ENCODE data around the gene UBE2S. TPM values are rescaled to one million over a fixed set of nuclear protein-coding genes. Genes with fewer than 3 reads are reported as not detected.

The UBE2S gene
- total RNA-seq, 1 donor from 2014 or later, result 77.0 TPM

GRCh38 chr19:55385724-55386492, 21.7 kb downstream of the UBE2S start, which contains the start of gene RPL28:
RPL28 (plus strand) TSS chr19:55385932; CDS start chr19:55386358, 426 bp downstream.
- no peaks in the 10 kb centered on the region for H3K27me3 Mint-ChIP-seq (ENCODE audit: low read depth)
- H3K27ac Mint-ChIP-seq, result peak within 1 kb of the TSS; percentile 97
- DNase-seq (ENCODE audit: low spot score in 2 of 2, unreplicated experiment in 2 of 2), result peak; percentile 90 to 99
- H3K9me3 Mint-ChIP-seq, result no peaks in the 10 kb centered on the region
- H3K4me3 Mint-ChIP-seq, result peak within 1 kb of the TSS; percentile 99
- H3K4me1 Mint-ChIP-seq, result peaks cover 55% of the 10 kb centered on the region
- H3K36me3 Mint-ChIP-seq, result peaks cover 20% of the 10 kb centered on the region
- TF ChIP-seq CTCF (IDR thresholded peaks at IDR 0.05; ENCODE audit: unreplicated experiment), result no peak

GRCh38 chr19:55384920-55385723, 22.5 kb downstream of the UBE2S start:
- peaks cover 16% of the 10 kb centered on the region for H3K36me3 Mint-ChIP-seq
- H3K27me3 Mint-ChIP-seq (ENCODE audit: low read depth), result no peaks in the 10 kb centered on the region
- peaks cover 51% of the 10 kb centered on the region for H3K4me1 Mint-ChIP-seq
- H3K4me3 Mint-ChIP-seq, result peak overlapping the region; percentile 99
- H3K9me3 Mint-ChIP-seq, result no peaks in the 10 kb centered on the region
- no peak for TF ChIP-seq CTCF (IDR thresholded peaks at IDR 0.05; ENCODE audit: unreplicated experiment)
- DNase-seq (ENCODE audit: low spot score in 2 of 2, unreplicated experiment in 2 of 2), result peak; percentile 88 to 96
- peak overlapping the region; percentile 97 for H3K27ac Mint-ChIP-seq

DNA sequence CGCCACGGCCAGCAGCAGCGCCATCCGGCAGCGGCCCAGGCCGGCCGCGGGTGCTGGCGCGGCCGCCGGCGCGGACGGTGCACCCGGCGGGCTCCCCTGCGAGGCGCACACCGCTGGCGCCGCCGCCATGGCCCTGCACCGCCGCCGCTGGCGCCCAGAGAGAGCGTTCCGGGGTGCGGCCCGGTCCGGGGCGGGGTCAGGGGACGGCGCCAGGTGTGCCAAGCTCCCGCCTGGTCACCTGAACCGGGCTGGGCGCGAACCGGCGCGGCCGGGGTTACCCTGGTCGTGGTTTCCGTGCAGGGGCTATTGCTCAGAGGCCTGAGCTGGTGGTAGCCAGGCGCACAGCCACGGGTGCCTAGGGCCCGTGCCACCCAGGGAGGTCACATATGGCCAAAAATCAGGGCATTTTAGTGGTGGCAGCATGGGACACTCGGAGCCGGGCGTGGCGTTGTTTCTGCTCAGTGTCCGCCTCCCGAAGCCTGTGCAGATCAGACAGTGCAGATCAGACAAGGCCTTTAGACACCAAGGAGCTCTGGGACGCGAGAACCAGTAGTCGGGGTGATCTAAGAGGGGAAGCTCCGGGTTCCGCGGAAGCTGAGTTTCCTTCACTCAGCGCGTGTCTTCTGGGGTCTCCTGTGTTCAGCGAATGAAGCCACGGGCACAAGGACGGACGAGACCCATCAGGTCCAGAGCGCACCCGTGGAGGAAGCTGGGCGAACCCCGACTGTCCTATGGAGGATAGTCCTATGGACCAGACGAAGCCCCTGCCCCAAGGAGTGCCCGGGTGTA, 23.3 kb downstream of the UBE2S start, which contains the start of gene TMEM238:
Gene TMEM238, minus strand, starts transcription at position 162 of the 789 bp plus-strand sequence. Its CDS starts 33 bp downstream, at position 129.
- Mint-ChIP-seq H3K27me3 (ENCODE audit: low read depth) (no peaks in the 10 kb centered on the region), H3K36me3 (peaks cover 12% of the 10 kb centered on the region), H3K9me3 (no peaks in the 10 kb centered on the region), H3K4me1 (peaks cover 46% of the 10 kb centered on the region), H3K4me3 (peak within 1 kb of the TSS; percentile 99), H3K27ac (peak within 1 kb of the TSS; percentile 97)
- no peak for TF ChIP-seq CTCF (IDR thresholded peaks at IDR 0.05; ENCODE audit: unreplicated experiment)
- no peak for DNase-seq (ENCODE audit: low spot score in 2 of 2, unreplicated experiment in 2 of 2)

DNA sequence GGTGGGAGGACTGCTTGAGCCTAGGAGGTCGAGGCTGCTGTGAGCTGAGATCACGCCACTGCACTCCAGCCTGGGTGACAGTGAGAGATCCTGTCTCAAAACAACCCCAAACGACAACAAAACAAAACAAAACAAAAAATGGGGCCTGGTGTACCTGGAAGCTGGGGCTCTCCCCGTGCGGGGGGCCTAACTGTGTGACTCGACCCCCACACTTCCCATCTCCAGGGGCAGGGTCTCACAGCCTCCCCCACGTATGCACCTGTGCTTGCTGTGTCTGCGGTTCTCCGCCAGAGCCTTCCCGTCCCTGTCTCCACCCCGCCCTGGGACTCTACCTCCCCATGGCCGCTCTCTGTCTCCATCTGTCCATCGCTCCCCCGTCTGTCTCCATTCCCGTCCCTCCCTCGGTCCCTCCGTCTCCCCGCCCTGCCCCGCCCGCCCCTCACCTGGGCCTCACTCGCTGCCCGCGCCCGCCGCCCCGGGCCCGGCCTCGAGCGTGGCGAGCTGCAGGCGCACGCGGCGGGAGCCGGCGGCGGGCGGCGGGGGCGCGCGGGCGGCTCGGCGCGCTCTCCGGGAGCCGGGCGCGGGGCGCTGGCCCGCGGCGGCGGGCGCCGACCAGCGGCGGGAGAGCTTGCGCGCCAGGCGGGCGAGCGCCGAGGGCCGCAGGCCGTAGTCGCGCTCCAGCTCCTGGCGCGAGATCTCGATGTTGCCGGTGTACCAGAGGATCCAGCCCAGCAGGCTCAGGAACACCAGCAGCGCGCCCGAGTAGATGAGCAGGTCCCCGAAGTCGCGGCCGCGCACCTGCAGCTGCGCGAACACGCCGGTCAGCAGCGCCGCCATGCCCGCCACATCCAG, 24.1 kb downstream of the UBE2S start:
- peak in 1 of 2 experiments; percentile 70 for DNase-seq (ENCODE audit: low spot score in 2 of 2, unreplicated experiment in 2 of 2)
- peaks cover 42% of the 10 kb centered on the region for H3K4me1 Mint-ChIP-seq
- H3K36me3 Mint-ChIP-seq, result peaks cover 10% of the 10 kb centered on the region
- H3K27me3 Mint-ChIP-seq (ENCODE audit: low read depth), result peaks cover 3% of the 10 kb centered on the region
- peak overlapping the region; percentile 71 for H3K4me3 Mint-ChIP-seq
- no peak for TF ChIP-seq CTCF (IDR thresholded peaks at IDR 0.05; ENCODE audit: unreplicated experiment)
- no peaks in the 10 kb centered on the region for H3K9me3 Mint-ChIP-seq
- peak overlapping the region; percentile 79 for H3K27ac Mint-ChIP-seq

Data from mesothelial cell of epicardium (in vitro differentiated cells).